HL-60/S4 (cell line): ENCODE results near the gene AOC3.
"Not testable (repeated sequence)": the region's sequence is repeated elsewhere in the genome, so short reads cannot be mapped to it uniquely, and the experiment has no call there.

ENCODE experiments used
- in situ Hi-C: fragments of 300-500 bp; cut with MboI; formaldehyde crosslinking; loops from 2 replicates; pipeline ENCODE4 v1.14.3; 2022; ENCODE audit warnings: low sequenced_read_pairs

AOC3 gene

DNA sequence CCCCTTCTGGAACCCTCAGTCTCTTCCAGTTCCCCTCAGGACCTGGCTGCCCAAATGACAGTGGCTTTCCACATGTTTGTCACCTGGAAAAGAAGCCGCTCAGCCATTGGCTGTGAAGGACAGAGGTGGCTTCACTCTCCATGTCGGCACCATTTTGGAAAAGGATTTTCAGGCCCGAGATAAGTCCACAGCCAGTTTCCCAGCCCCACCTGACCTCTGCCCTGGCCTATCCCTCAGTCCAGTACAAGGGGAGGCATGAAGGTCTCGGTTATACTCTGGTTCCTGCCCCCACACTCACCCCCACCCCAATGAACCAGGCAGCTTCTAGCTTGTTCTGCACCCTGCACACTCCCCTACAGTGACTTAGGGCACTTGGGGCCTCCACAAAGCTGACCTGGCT lies 15.2 kb downstream of the AOC3 start:
- in situ Hi-C loops = no loop called here

DNA sequence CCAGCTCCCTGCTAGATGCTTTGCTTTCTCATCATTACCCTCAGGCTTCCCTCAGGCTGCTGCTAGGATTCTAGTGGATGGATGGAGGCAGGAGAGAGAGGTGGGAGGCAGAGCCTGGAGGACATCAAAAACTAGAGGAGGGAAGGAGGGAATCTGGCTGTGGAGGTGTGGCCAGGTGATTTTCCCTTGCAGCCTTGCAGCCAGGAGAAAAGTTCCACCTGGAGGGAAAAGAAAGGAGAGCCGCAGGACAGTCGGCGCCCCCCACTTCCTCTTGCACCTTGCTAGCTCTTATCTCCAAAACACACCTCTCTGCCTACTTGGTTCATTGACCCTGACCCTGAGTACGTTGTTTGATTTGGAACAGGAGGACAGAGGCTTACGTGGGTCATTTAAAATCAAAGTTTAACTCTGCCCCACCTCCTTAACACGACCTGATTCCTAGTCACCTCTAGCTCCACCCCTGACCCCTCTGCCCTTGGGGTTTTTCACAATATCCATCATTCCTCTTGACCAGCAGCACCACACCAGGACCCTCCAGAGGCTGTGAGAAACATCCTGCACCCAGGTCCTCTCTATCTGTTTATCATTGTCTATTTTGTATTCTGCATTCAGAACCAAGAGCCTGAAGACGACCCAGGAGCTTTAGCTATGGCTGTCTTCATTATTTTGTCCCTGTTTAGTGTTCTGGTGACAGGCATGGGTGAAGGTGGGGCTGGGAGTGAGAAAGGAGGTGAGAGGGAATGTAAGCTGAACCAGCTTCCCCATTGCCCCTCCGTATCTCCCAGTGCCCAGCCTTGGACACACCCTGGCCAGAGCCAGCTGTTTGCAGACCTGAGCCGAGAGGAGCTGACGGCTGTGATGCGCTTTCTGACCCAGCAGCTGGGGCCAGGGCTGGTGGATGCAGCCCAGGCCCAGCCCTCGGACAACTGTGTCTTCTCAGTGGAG lies 15.9 kb downstream of the AOC3 start:
- in situ Hi-C loops = no loop called here

DNA sequence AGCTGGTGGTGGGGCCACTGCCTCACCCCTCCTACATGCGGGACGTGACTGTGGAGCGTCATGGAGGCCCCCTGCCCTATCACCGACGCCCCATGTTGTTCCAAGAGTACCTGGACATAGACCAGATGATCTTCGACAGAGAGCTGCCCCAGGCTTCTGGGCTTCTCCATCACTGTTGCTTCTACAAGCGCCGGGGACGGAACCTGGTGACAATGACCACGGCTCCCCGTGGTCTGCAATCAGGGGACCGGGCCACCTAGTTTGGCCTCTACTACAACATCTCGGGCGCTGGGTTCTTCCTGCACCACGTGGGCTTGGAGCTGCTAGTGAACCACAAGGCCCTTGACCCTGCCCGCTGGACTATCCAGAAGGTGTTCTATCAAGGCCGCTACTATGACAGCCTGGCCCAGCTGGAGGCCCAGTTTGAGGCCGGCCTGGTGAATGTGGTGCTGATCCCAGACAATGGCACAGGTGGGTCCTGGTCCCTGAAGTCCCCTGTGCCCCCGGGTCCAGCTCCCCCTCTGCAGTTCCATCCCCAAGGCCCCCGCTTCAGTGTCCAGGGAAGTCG lies 16.8 kb downstream of the AOC3 start:
- in situ Hi-C loops = not testable (repeated sequence)

DNA sequence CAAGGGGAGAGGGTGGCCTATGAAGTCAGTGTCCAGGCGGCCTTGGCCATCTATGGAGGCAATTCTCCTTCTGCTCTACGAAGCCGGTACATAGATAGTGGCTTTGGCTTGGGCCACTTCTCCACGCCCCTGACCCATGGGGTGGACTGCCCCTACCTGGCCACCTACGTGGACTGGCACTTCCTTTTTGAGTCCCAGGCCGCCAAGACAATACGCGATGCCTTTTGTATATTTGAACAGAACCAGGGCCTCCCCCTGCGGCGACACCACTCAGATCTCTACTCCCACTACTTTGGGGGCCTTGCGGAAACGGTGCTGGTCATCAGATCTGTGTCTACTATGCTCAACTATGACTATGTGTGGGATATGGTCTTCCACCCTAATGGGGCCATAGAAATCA lies 17.3 kb downstream of the AOC3 start:
- in situ Hi-C loops = no loop called here

DNA sequence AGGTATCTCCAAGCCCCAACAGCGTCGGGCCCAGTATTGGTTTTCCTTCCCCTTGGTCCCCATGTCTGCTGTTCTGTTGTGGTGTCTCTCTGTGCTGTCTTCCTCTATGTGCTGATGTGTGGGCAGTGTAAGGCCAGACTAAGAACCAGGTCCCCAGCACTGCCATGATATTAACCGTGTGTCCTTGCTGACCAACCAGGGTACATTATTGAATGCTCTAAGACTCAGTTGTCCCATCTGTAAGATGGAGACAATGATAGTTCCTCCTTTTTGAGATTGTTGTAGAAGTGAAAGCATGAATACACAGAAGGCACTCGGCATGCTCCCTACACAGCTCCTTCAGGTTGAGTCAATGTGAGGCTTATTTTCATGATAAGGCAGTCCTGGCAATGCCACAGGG lies 20.6 kb downstream of the AOC3 start:
- in situ Hi-C loops = no loop called here

DNA sequence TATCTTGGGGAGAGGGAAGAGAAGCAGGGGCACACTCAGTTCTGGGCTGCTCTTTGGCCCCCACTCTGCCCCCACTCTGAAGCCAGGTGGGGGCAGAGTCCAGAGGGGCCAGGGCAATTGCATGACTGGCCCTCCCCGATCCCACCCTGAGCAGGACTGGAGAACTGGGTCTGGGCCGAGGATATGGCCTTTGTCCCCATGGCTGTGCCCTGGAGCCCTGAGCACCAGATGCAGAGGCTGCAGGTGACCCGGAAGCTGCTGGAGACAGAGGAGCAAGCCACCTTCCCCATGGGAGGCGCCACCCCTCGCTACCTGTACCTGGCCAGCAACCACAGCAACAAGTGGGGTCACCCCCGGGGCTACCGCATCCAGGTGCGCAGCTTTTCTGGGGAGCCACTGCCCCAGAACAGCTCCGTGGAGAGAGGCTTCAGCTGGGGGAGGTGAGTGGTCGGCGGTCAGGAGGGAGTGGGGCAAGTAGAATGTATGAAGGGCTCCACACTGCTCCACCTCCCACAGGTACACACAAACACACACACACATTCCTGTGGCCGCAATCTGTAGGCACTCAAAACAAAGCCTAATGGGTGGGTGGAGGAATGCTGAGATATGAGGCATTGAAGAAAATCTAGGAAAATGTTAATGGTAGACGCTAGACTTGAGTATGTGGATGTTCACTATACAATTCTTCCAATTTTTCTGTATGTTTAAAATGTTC lies 21.4 kb downstream of the AOC3 start:
- in situ Hi-C loops = no loop called here

DNA sequence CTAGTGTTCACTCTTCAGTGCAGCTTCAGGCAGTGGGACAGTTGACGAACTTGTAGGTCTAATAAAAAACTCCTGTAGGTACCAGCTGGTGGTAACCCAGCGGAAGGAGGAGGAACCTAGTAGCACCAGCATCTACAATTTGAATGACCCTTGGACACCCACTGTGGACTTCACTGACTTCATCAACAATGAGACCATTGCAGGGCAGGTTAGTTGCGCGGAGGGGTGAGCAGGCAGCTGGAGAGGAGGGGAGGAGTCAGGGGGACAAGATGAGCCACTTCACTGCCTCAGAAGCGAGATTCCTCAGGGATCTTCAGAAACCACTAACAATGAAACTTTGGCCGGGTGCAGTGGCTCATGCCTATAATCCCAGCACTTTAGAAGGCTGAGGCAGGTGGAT lies 22.3 kb downstream of the AOC3 start:
- in situ Hi-C loops = no loop called here

DNA sequence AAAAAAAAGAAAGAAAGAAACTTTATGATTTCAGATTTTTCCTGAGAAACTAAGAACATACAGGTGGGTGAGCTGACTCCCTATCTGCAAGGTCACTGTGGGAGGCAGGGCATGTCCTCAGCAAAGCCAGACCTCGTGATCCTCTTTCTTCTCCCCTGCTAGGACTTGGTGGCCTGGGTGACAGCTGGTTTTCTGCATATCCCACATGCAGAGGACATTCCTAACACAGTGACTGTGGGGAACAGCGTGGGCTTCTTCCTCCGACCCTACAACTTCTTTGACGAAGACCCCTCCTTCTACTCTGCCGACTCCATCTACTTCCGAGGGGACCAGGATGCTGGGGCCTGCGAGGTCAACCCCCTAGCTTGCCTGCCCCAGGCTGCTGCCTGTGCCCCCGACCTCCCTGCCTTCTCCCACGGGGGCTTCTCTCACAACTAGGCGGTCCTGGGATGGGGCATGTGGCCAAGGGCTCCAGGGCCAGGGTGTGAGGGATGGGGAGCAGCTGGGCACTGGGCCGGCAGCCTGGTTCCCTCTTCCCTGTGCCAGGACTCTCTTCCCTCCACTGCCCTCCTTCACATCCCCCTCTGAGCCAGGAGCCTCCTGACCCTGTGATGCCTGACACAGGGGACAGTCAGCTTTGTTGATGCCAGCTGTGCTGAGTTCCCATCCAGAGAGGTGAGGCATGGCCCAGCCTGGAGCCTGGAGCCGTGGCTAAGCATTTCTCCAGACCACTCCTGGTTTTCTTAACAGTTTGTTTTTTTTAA lies 23.1 kb downstream of the AOC3 start:
- in situ Hi-C loops = not testable (repeated sequence)

DNA sequence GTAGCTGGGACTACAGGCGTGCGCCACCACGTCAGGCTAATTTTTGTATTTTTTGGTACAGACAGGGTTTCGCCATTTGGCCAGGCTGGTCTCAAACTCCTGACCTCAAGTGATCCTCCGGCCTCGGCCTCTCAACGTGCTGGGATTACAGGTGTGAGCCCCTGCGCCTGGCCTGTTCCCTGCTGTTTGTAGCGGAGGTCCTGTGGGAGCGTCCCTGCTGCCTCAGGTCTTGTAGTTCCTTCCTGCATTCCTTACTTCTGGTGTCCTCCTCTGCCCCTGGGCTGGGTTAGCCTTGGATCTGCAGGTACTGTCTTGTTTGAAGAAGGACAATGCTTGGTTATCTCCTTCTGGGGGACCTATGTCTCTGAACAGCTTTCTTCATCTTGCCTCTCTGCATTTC lies 26.0 kb downstream of the AOC3 start:
- in situ Hi-C loops = no loop called here

DNA sequence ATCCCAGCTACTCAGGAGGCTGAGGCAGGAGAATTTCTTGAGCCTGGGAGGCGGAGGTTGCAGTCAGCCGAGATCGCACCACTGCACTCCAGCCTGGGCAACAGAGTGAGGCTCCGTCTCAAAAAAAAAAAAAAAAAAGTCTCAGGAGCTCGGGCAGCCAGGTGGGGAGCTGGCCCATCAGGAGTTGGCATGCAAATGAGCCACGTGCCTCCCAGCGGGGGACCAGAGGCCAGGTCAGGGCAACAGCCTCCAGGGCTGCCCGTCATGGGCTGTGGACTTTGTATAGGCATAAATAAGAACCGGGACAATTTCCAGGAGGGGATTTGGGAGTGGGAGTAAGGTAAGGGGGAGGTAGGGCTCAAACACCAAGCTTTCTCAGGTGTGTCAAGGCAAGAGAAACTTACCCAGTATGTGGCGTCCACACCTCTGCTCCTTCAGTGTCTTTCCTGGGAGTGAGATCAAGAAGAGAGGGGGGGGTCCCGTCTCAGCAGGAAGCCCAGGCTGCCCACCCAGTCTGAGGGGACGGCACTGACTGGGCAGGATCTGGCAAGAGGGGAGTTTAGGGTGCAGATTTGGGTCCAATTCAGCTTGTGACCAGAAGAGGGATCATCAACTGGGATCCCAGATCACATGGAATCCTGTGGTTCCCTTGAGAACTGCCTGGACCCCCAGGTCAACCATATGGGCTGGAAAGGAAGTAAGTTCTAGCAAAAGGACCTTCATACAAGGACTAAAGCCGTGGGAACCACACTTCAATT lies 27.3 kb downstream of the AOC3 start:
- in situ Hi-C loops = no loop called here

DNA sequence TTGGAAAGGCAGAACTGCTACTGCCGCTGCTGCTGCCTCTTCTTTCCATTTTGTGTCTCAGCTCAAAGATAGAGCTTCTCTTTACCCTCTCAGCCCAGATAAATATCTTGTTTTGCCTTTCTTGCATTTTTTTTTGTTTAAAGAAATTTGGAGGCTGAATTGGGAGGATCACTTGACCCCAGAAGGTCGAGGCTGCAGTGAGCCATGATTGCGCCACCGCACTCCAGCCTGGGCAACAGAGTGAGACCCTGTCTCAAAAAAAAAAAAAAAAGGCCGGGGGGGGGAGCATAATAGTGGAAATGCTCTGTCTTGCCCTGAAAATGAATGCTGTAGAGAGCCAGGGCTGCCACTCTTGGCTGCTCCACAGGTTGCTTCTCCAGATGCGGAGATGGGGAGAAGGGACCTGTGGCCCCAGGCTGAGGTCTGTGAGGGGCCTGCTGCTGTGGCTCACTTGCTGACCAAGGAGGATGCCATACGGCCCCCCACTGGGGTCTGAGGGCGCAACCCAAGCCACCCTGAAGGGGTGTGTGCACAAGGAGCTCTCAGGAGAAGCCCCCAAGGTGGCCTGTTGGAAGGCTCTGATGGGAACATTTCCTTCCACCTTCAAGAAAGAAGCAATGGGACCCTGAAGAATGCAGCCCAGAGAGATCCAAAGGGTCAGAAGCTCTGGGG lies 28.1 kb downstream of the AOC3 start:
- in situ Hi-C loops = no loop called here

DNA sequence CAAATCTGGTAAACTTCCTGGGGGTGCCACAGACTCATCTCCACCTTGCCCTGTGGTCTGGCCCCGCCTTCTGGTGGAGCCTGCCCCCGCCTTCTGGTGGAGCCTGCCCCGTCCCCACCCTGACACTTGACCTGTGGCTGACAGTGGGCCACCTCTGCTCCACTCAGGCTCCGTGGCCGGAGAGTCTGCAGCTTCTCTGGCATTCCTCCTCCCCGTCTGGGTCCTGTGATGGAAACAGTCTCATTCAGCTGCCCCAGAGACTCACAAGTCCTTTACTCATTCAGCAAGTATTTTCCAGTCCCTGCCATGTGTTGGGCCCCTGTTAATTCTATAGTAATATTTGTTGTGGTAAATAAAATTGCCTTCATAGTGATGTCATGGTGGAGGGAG lies 28.6 kb downstream of the AOC3 start:
- in situ Hi-C loops = no loop called here

DNA sequence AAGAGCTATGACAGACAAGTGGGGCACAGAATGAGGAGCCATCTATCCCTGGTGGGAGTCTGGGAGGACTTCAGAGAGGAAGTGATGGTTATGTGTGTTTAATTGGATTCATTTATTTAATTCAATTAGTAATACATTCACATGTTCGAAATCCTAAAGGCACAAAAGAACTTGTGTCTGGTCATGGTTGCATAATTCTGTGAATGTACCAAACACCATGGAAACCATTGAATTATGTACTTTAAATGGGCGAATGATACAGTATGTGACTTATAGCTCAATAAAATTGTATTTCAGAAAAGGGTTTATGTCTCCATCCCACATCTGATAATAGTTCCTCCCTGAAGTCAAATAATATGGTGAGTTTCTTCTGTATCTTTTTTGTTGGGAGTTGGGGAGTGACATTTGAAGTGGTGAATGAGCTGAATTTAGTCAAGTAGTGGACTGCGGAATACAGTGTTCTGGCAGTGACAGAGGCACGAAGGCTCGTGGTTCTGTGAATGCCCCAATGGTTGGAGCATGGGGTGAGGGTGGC lies 29.8 kb downstream of the AOC3 start:
- in situ Hi-C loops = no loop called here

DNA sequence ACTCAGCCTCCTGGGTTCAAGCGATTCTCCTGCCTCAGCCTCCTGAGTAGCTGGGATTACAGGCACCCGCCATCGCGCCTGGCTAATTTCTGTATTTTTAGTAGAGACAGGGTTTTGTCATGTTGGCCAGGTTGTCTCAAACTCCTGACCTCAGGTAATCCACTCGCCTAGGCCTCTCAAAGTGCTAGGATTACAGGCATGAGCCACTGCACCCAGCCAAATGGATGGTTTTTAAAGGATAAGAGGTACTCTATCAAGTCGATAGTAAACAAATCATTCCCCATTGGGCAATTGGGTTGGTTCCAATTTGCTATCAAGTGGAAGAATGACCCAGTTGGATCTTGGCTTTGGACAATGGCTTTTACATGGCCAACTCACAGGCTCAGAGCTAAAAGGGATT lies 30.7 kb downstream of the AOC3 start:
- in situ Hi-C loops = not testable (repeated sequence)

DNA sequence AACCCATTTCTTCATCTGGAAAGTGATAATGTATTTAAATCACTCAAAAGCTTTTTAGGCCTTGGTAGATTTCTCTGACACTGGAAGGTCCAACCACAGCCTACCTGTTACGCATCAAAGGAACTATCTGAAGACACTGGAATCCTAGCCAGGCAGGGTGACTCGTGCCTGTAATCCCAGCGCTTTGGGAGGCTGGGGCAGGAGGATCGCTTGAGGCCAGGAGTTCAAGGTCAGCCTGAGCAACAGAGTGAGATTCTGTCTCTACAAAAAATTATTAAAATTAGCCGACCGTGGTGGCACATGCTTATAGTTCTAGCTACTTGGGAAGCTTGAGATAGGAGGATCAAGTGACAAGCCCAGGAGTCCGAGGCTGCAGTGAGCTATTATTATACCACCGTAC lies 31.2 kb downstream of the AOC3 start:
- in situ Hi-C loops = no loop called here

DNA sequence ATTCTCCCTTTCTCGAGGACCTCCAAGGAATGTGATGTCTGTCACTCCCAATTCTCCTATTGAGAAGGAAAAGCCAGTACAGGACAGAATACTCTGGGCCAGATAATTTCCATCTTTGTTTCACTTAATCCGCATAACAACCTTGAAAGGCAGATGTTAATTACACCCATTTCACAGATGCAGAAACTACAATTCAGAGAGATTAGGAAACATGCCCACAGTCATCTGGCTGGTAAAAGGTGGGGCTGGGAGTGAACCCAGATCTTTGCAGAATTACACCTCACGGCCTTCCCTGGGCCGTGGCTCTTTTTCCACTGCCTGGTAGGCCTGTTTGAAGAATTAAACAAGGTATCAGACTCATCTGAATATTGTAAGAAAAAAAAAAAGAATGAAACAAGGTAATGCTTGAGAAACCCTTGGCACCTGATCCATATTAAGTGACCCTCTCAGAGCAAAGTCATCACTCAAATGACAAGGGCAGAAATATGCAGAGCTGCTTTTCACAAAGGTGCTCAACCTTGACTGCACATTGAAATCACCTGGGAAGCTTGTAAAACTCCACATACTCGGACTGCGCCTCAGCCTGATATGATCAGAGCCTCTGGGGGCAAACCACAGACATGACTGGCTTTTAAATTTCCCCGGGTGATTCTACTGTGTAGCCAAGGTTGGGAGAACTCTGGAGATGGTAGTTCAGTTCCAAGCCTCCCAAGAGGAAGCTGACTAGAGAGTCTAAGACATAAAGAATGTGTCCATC lies 33.0 kb downstream of the AOC3 start:
- in situ Hi-C loops = no loop called here

DNA sequence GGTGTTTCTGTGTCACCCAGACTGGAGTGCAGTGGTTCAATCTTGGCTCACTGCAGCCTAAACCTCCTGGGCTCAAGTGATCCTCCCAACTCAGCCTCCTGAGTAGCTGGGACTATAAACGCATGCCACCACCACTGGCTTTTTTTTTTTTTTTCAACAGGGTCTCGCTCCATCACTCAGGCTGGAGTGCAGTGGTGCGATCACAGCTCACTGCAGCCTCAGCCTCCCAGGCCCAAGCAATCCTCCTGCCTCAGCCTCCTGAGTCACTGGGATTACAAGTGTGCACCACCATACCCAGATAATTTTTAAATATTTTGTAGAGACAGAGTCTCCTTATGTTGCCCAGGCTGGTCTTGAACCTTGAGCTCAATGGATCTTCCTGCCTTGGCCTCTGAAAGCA lies 34.8 kb downstream of the AOC3 start:
- in situ Hi-C loops = not testable (repeated sequence)

DNA sequence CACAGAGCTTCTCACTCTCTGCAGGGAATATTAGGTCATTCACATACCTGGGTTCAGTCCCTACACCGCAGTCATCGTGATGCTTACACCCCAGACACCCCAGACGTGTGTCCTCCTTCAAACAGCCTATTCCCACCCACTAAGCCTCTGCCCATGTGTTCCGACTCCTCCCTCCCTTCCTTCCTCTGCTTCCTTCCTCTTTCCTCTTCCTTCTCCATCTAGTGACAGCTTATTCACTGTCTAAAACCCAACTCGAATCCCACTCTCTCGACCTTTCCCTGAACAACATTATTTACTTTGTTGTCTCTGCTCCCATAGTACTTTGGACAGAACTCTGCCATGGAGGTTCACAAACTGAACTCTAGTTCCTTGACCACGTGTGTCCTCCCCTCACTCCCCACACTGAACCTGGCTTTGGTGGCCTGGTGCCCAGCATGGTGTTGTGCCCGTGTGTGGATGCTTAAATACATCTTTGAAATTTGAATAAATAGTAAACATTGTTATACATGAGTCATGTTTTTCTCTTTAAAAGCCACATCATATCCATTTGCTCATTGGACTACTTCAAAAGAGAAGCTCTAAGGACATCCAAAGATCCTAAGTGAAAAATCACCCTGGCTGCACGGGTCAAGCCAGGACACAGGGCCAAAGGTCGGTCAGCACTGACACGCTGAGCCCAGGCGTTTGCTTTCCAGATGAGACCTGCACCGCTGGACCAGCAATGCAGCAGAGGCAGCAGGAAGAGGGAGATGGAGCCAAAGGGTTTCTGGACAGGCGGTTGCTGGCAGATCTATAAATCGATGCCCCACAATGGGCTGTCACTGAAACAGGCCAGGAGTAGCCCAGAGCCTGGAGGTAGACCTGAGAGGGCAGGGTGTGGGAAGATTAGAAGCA lies 35.5 kb downstream of the AOC3 start:
- in situ Hi-C loops = no loop called here
